OCI-LY7 (cell line): ENCODE data around the gene E2F4.

Source experiments
- EZH2phosphoT487 ChIP-seq: fragments of 200-600 bp; sonication (generic); IDR thresholded peaks from 2 replicates; pipeline ENCODE4 v1.6.1; 2018; ENCODE audit warnings: low read depth, borderline replicate concordance, mild to moderate bottlenecking, mixed run types, antibody characterized with exemption, low read length, moderate library complexity, mixed read lengths
- TF ChIP-seq, protein P1 (sequence below): fragments of 200-600 bp; sonication (generic); conservative IDR thresholded peaks from 2 replicates; pipeline ENCODE4 v1.5.1; 2014; ENCODE audit warnings: mild to moderate bottlenecking, antibody characterized with exemption, low read length, moderate library complexity, mixed read lengths

DNA sequence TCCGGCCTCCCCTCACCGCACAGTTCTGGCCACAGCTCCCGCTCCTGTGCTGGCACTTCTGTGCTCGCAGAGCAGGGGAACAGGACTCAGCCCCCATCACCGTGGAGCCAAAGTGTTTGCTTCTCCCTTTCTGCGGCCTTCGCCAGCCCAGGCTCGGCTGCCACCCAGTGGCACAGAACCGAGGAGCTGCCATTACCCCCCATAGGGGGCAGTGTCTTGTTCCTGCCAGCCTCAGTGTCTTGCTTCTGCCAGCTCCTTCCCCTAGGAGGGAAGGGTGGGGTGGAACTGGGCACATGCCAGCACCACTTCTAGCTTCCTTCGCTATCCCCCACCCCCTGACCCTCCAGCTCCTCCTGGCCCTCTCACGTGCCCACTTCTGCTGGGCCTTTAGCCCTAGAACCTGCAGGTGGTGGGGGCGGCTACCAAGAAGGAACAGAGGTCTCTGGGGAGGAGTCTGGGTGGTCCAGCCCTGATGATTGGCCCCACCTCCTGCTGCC is 6.3 kb downstream of the E2F4 start:
- TF ChIP-seq, protein P1, sequence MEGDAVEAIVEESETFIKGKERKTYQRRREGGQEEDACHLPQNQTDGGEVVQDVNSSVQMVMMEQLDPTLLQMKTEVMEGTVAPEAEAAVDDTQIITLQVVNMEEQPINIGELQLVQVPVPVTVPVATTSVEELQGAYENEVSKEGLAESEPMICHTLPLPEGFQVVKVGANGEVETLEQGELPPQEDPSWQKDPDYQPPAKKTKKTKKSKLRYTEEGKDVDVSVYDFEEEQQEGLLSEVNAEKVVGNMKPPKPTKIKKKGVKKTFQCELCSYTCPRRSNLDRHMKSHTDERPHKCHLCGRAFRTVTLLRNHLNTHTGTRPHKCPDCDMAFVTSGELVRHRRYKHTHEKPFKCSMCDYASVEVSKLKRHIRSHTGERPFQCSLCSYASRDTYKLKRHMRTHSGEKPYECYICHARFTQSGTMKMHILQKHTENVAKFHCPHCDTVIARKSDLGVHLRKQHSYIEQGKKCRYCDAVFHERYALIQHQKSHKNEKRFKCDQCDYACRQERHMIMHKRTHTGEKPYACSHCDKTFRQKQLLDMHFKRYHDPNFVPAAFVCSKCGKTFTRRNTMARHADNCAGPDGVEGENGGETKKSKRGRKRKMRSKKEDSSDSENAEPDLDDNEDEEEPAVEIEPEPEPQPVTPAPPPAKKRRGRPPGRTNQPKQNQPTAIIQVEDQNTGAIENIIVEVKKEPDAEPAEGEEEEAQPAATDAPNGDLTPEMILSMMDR = peak; percentile 82
- TF ChIP-seq EZH2phosphoT487 = no peak
